ENCODE results near the gene CAMK2G.

DNA sequence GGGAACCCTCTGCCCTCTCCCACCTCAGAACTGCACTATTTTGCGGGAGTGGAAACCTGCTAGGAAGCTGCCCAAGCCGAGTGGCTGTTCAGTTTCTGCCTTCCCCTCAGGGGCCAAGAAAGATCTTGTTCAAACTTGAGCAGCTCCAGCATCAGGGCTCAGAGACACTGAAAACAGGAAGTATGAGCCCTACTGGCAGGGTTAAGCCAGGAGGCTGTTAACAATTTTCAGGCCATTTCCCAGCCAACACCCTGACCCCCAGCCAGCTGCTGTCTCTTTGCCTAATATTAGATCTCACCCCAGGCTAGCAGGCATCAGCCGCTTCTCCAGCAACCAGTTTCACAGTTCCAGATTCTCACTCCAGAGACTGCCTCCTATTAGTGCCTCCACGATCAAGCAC, 45.7 kb upstream of the CAMK2G start:
- TF ChIP-seq, protein P1, sequence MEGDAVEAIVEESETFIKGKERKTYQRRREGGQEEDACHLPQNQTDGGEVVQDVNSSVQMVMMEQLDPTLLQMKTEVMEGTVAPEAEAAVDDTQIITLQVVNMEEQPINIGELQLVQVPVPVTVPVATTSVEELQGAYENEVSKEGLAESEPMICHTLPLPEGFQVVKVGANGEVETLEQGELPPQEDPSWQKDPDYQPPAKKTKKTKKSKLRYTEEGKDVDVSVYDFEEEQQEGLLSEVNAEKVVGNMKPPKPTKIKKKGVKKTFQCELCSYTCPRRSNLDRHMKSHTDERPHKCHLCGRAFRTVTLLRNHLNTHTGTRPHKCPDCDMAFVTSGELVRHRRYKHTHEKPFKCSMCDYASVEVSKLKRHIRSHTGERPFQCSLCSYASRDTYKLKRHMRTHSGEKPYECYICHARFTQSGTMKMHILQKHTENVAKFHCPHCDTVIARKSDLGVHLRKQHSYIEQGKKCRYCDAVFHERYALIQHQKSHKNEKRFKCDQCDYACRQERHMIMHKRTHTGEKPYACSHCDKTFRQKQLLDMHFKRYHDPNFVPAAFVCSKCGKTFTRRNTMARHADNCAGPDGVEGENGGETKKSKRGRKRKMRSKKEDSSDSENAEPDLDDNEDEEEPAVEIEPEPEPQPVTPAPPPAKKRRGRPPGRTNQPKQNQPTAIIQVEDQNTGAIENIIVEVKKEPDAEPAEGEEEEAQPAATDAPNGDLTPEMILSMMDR (IDR thresholded peaks at IDR 0.05) = no peak
- no peak for TF ChIP-seq POLR2A (IDR thresholded peaks at IDR 0.05)

Data from Peyer's patch (tissue), 4 donors.